ENCODE data around the gene TPD52L3. TPM values are rescaled to one million over a fixed set of nuclear protein-coding genes. Genes with fewer than 3 reads are reported as not detected.

The TPD52L3 gene
- total RNA-seq, result not detected in 2 replicates

DNA sequence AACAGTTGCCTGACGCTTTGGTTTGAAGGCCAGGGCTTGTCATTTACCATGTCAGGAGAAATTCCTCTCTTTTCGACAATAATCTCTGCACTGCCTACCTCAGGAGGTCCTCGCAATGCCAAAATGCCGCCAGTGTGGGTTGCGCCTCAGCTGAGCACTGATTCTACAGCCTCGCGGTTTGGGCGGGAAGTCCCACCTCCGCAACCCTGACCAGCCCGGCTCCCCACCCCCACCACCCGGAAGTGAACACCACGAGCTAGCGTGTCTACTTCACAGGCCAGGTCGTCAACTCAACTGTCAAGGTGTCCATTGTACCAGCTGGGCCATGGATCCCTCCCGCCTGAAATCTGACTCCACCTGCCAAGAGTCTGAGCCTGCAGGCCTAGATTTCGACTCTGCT lies at the start of gene TPD52L3:
Gene TPD52L3 (plus strand): TSS at position 273 of the 400 bp plus-strand sequence. CDS start 221 bp downstream, outside the sequence.

Other genes starting within 250 kb of the TPD52L3 start
- gene IL33, start 112.6 kb upstream of the TPD52L3 start, total RNA-seq, result 1.2 and 2.0 TPM in 2 replicates
- gene UHRF2, start 84.8 kb downstream of the TPD52L3 start, total RNA-seq, result 36.2 and 49.4 TPM in 2 replicates